GM20000 (cell line): ENCODE data around the gene PTPRN2.
"Not testable (repeated sequence)": the region's sequence is repeated elsewhere in the genome, so short reads cannot be mapped to it uniquely, and the experiment has no call there.

Experiments
- DNase-seq: peaks from one replicate; pipeline ENCODE4 v3.0.0; 2012; ENCODE audit warnings: low spot score
- TF ChIP-seq, protein P1 (sequence below): IDR thresholded peaks from 2 replicates; pipeline ENCODE4 v1.5.1; 2012; ENCODE audit warnings: mild to moderate bottlenecking, control low read depth; ENCODE audit errors: extremely low read depth, missing control alignments

PTPRN2 gene

DNA sequence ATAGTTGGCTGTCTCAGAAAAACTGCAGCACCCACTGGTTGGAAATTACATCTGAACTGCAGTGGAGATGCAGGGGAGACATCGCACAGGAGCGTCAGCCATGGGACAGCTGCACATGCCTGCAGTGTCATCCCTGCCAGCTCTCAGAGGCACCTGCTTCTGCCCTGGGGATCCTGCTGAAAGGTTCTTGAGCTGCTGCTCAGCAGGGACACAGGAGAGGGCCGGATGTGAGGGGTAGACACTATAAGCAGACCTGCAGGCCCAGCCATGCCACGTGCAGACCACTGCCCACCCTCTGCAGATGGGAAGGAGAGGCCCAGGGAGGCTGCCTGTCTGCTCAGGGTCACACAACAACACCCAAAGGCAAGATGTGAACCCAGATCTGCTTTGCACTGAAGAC, 649.4 kb downstream of the PTPRN2 start:
- DNase-seq = no peak
- TF ChIP-seq, protein P1, sequence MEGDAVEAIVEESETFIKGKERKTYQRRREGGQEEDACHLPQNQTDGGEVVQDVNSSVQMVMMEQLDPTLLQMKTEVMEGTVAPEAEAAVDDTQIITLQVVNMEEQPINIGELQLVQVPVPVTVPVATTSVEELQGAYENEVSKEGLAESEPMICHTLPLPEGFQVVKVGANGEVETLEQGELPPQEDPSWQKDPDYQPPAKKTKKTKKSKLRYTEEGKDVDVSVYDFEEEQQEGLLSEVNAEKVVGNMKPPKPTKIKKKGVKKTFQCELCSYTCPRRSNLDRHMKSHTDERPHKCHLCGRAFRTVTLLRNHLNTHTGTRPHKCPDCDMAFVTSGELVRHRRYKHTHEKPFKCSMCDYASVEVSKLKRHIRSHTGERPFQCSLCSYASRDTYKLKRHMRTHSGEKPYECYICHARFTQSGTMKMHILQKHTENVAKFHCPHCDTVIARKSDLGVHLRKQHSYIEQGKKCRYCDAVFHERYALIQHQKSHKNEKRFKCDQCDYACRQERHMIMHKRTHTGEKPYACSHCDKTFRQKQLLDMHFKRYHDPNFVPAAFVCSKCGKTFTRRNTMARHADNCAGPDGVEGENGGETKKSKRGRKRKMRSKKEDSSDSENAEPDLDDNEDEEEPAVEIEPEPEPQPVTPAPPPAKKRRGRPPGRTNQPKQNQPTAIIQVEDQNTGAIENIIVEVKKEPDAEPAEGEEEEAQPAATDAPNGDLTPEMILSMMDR = no peak

DNA sequence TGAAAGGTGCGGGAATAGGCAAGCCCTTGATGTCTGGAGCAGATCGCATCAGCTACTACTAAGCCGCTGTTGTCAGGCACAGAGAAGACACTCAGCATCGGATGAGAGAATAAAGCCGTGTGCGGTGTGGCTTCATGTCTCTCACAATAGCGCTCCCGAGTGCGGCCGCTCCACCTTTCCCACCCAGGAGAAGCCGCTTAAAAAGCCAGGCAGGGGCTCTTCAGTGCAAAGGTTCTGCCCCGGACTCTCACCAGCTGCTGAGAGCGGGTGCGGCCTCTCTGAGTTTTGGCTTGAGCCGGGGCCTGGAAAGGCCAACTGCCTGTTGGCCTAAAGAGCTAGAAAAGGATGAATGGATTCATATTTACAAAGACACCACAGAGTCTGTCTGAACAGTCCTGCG, 650.2 kb downstream of the PTPRN2 start:
- TF ChIP-seq, protein P1 = no peak
- no peak for DNase-seq

DNA sequence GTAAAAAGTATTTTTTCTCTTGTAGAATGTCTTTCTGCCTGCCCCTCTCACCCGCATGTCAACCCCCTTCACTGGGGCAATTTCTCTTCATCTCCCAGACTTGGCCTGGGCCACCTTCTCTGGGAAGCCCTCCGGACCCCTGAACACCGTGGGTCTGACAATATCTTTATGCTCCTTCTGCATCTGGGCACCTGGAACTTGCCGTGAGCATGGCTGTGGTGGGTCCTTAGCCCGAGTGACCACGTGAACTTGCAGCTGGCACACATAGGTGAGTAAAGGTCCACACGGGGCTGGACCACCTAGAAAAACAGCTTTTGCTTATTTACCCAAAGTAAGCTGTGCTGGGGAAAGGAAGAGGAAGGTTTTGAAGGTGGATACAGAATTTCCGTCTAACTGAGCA, 650.6 kb downstream of the PTPRN2 start:
- DNase-seq = no peak
- TF ChIP-seq, protein P1 = no peak

DNA sequence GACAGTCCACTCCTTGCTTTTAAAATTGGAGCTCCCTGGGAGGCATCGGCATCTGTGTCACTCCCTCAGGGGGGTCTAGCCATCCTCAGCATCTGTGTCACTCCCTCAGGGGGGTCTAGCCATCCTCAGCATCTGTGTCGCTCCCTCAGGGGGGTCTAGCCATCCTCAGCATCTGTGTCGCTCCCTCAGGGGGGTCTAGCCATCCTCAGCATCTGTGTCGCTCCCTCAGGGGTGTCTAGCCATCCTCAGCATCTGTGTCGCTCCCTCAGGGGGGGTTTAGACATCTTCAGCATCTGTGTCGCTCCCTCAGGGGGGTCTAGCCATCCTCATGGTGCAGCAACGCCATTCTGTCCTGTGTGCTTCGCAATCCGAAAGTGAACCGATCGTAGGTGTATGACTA, 651.9 kb downstream of the PTPRN2 start:
- DNase-seq = not testable (repeated sequence)

DNA sequence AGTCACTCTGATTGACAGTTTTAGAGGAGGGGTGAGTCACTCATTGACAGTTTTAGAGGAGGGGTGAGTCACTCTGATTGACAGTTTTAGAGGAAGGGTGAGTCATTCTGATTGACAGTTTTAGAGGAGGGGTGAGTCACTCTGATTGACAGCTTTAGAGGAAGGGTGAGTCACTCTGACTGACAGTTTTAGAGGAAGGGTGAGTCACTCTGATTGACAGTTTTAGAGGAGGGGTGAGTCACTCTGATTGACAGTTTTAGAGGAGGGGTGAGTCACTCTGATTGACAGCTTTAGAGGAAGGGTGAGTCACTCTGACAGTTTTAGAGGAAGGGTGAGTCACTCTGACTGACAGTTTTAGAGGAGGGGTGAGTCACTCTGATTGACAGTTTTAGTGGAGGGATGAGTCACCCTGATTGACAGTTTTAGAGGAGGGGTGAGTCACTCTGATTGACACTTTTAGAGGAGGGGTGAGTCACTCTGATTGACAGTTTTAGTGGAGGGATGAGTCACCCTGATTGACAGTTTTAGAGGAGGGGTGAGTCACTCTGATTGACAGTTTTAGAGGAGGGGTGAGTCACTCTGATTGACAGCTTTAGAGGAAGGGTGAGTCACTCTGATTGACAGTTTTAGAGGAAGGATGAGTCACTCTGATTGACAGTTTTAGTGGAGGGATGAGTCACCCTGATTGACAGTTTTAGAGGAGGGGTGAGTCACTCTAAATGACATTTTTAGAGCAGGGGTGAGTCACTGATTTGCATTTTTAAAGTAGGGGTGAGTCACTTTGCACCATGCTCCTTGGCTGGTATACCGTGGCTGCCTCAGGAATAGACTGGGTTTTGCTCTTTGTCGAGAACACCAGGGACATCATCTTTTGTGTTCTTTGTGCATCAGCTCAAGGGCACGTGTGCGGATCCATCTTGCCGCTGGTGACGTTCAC, 654.1 kb downstream of the PTPRN2 start:
- not testable (repeated sequence) for DNase-seq

DNA sequence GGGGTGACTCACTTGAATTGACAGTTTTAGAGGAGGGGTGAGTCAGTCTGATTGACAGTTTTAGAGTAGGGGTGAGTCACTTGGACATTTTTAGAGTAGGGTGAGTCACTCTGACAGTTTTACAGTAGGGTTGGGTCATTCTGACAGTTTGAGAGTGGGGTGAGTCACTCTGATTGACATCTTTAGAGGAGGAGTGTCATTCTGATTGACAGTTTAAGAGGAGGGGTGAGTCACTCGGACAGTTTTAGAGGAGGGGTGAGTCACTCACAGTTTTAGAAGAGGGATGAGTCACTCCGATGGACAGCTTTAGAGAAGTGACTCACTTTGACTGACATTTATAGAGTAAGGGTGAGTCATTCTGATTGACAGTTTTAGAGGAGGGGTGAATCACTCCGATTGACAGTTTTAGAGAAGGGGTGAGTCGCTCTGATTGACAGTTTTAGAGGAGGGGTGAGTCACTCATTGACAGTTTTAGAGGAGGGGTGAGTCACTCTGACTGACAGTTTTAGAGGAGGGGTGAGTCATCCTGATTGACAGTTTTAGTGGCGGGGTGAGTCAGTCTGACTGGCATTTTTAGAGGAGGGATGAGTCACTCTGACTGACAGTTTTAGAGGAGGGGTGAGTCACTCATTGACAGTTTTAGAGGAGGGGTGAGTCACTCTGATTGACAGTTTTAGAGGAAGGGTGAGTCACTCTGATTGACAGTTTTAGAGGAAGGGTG, 655.0 kb downstream of the PTPRN2 start:
- TF ChIP-seq, protein P1 = no peak
- DNase-seq = no peak

DNA sequence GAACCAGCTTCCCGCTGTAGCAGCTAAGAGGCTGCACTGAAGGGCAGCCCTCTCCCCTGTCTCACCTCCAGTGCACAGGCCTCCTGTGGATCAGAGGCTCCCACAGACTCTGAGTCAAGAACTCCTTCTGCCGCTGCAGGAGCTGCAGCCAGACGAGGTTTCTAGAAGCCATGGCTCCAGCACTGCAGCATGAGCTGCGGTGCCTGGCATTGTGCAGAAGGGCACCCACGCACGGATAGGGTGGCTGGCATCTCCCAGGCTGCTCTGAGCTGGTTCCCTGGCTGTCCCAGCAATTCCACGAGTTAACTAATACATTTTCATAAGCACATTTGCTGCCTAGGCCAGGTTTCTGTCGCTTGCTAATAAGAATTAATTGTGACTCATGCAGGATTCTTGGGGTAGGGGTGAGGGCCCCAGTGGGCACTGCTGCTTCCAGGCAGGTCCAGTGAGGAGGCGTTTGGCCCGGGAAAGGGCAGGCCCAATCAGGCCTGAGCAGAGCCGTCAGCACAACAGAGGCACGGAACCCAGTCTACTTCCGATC, 656.6 kb downstream of the PTPRN2 start:
- TF ChIP-seq, protein P1 = no peak
- DNase-seq = no peak

DNA sequence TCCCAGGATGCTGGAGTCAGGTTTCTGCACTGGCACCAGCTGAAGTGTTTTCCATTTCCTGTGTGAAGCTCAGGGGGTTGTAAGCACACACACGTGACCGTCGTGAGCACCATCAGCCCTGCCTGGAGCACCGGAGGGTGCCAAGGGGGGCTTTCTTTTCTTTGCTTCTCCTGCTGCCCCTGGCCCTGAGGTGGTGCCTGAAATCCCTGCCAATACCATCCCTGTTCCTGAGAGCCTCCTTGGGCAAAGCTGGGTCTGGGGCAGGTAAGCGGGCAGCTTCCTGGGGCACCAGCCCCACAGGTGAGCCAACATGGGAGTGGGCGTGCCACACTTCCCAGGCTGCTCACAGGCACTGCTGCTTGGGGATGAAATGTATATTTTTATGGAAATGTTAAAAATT, 657.2 kb downstream of the PTPRN2 start:
- no peak for DNase-seq
- TF ChIP-seq, protein P1 = no peak
